ENCODE data around the gene CSGALNACT2. TPM values are rescaled to one million over a fixed set of nuclear protein-coding genes. Genes with fewer than 3 reads are reported as not detected.

The CSGALNACT2 gene
- total and polyA plus RNA-seq, 9 of the 15 experiments (the other 6 are each of a cell fraction or from before 2014, with no cell fraction given): 1.4 to 7.3 (median 3.5) TPM

DNA sequence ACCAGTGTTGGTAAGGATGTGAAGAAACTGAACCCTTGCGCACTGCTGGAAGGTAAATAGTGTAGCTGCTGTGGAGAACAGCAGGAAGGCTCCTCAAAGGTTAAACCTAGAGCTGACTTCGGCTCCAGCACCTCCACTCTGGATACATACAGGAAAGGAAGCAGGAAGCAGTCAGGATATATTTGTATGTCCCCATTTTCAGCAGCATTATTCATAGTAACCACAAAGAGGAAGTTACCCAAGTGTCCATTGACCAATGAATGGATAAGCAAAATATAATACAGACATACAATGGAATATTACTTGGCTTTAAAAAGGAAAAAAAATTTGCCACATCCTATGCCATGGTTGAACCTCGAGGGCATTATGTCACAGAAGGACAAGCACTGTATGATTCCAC lies 46.4 kb upstream of the CSGALNACT2 start:
- H3K9ac ChIP-seq (ENCODE audit: insufficient read depth in 1 of 2, low read depth in 2 of 2, low read length in 2 of 2): no peak overlapping the region
- intact Hi-C loops (cut with micrococcal nuclease) (no loop called here), in situ Hi-C loops (cut with MboI) (no loop called here)
- H3K36me3 ChIP-seq (ENCODE audit: control insufficient read depth, insufficient read depth, low read length): no peaks in the 10 kb centered on the region
- no peak overlapping the region for H3K27ac ChIP-seq (ENCODE audit: extremely low read depth, low read depth, low read length)
- H3K4me3 ChIP-seq: no peak overlapping the region
- H4K20me1 ChIP-seq (replicated peaks; ENCODE audit: control insufficient read depth, insufficient read depth, low read length): no peaks in the 10 kb centered on the region
- TF ChIP-seq ARID1B (IDR thresholded peaks at IDR 0.05): no peak
- TF ChIP-seq, protein P1, sequence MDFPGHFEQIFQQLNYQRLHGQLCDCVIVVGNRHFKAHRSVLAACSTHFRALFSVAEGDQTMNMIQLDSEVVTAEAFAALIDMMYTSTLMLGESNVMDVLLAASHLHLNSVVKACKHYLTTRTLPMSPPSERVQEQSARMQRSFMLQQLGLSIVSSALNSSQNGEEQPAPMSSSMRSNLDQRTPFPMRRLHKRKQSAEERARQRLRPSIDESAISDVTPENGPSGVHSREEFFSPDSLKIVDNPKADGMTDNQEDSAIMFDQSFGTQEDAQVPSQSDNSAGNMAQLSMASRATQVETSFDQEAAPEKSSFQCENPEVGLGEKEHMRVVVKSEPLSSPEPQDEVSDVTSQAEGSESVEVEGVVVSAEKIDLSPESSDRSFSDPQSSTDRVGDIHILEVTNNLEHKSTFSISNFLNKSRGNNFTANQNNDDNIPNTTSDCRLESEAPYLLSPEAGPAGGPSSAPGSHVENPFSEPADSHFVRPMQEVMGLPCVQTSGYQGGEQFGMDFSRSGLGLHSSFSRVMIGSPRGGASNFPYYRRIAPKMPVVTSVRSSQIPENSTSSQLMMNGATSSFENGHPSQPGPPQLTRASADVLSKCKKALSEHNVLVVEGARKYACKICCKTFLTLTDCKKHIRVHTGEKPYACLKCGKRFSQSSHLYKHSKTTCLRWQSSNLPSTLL (IDR thresholded peaks at IDR 0.05): no peak
- H2AFZ ChIP-seq (ENCODE audit: low read depth, low read length): no peak overlapping the region
- no peaks in the 10 kb centered on the region for H3K4me1 ChIP-seq (replicated peaks in 1 of 2; ENCODE audit: control insufficient read depth in 2 of 2, insufficient read depth in 2 of 2, low read length in 2 of 2)
- POLR2A ChIA-PET: no interaction called here
- DNase-seq (ENCODE audit: extremely low read depth in 1 of 4, low spot score in 3 of 4) (no peak), FAIRE-seq (no peak), ATAC-seq (no peak)
- no peaks in the 10 kb centered on the region for H3K9me1 ChIP-seq (ENCODE audit: control insufficient read depth, insufficient read depth, low read length)
- H3K9me3 ChIP-seq (replicated peaks; ENCODE audit: control insufficient read depth, insufficient read depth, low read depth, low read length): no peaks in the 10 kb centered on the region
- no TSS peak for BruUV-seq (replicated peaks)
- H3K79me2 ChIP-seq (ENCODE audit: control insufficient read depth, insufficient read depth, low read length): no peaks in the 10 kb centered on the region
- H3K4me2 ChIP-seq (ENCODE audit: insufficient read depth, low read length): no peak overlapping the region
- CTCF ChIA-PET (ENCODE audit: low intra/inter-chr PET ratio): no interaction called here
- peaks cover 0 to 48% of the 10 kb centered on the region in 2 experiments; a peak in 2 of 5 replicates for H3K27me3 ChIP-seq (ENCODE audit: control insufficient read depth in 2 of 2, insufficient read depth in 2 of 2, low read length in 2 of 2)
- WGBS (ENCODE audit: insufficient coverage, low coverage, missing lambda C conversion rate): 0% methylated on average over 3 of the region's 3 CpGs

DNA sequence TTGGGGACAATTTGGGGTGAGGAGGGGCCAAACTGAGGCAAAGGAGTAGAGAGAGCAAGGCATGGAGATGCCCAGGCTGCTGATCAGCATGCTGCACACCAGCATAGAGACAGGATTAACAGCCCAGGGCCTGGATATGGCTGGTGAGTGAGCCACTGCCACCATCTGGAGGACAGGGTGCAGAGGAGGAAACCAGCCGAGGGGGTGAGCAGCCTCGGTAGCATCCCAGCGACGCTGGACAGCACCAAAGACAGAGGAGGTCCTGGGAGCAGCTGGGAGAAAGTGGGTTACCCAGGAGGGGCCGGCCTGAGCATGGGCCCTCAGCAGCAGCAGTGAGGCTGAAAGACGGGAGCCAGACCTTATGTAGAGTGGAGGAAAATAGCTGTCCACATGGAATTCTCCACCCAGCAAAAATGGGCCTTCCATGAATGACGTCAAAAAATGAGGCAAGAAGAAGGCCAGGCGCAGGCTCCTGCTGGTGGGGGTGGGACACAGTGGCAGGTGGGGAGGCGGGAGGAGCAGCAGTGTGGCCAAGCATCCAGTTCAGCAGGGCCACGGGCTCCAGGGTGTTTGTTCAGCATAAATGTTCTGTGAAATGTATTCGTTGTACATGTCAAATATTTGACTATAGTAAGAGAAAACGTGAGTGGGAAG lies 44.7 kb upstream of the CSGALNACT2 start:
- Histone ChIP-seq H3K9me1 (ENCODE audit: control insufficient read depth, insufficient read depth, low read length) (no peaks in the 10 kb centered on the region), H3K9me3 (replicated peaks; ENCODE audit: control insufficient read depth, insufficient read depth, low read depth, low read length) (no peaks in the 10 kb centered on the region), H2AFZ (ENCODE audit: low read depth, low read length) (no peak overlapping the region), H4K20me1 (replicated peaks; ENCODE audit: control insufficient read depth, insufficient read depth, low read length) (no peaks in the 10 kb centered on the region), H3K4me2 (ENCODE audit: insufficient read depth, low read length) (no peak overlapping the region), H3K4me3 (no peak overlapping the region), H3K27me3 (ENCODE audit: control insufficient read depth in 2 of 2, insufficient read depth in 2 of 2, low read length in 2 of 2) (peaks cover under 1 to 38% of the 10 kb centered on the region in 2 experiments; a peak in 3 of 5 replicates), H3K36me3 (ENCODE audit: control insufficient read depth, insufficient read depth, low read length) (no peaks in the 10 kb centered on the region), H3K27ac (ENCODE audit: extremely low read depth, low read depth, low read length) (no peak overlapping the region), H3K9ac (ENCODE audit: insufficient read depth in 1 of 2, low read depth in 2 of 2, low read length in 2 of 2) (no peak overlapping the region), H3K4me1 (replicated peaks in 1 of 2; ENCODE audit: control insufficient read depth in 2 of 2, insufficient read depth in 2 of 2, low read length in 2 of 2) (no peaks in the 10 kb centered on the region), H3K79me2 (ENCODE audit: control insufficient read depth, insufficient read depth, low read length) (no peaks in the 10 kb centered on the region)
- WGBS (ENCODE audit: insufficient coverage, low coverage, missing lambda C conversion rate): 0% methylated on average over 12 of the region's 12 CpGs
- ChIA-PET CTCF (ENCODE audit: low intra/inter-chr PET ratio) (no interaction called here), POLR2A (no interaction called here)
- intact Hi-C loops (cut with micrococcal nuclease): no loop called here
- BruUV-seq (replicated peaks): no TSS peak
- in situ Hi-C loops (cut with MboI): no loop called here
- FAIRE-seq (no peak), ATAC-seq (peak; percentile 71), DNase-seq (ENCODE audit: extremely low read depth in 1 of 4, low spot score in 3 of 4) (no peak)
- TF ChIP-seq ZFPM2 (CRISPR knock-in tag; IDR thresholded peaks at IDR 0.05) (no peak), NCOA4 (IDR thresholded peaks at IDR 0.05; ENCODE audit: partially characterized antibody) (no peak)
- TF ChIP-seq, protein P2, sequence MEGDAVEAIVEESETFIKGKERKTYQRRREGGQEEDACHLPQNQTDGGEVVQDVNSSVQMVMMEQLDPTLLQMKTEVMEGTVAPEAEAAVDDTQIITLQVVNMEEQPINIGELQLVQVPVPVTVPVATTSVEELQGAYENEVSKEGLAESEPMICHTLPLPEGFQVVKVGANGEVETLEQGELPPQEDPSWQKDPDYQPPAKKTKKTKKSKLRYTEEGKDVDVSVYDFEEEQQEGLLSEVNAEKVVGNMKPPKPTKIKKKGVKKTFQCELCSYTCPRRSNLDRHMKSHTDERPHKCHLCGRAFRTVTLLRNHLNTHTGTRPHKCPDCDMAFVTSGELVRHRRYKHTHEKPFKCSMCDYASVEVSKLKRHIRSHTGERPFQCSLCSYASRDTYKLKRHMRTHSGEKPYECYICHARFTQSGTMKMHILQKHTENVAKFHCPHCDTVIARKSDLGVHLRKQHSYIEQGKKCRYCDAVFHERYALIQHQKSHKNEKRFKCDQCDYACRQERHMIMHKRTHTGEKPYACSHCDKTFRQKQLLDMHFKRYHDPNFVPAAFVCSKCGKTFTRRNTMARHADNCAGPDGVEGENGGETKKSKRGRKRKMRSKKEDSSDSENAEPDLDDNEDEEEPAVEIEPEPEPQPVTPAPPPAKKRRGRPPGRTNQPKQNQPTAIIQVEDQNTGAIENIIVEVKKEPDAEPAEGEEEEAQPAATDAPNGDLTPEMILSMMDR (IDR thresholded peaks at IDR 0.05 in 2 of 3, conservative IDR thresholded peaks at IDR 0.05 in 1 of 3; ENCODE audit: insufficient read depth in 2 of 3, low read depth in 1 of 3, low read length in 3 of 3): peak in 1 of 3 experiments; percentile 21; a peak in 2 of 6 replicates
